ENCODE data around the gene CCL7. TPM values are rescaled to one million over a fixed set of nuclear protein-coding genes. Genes with fewer than 3 reads are reported as not detected.

CCL7 gene
- total RNA-seq, 1 donor from 2014 or later: 2.6 TPM

Other genes starting within 250 kb of the CCL7 start
- 27.7 TPM for gene CCL2, start 14.9 kb upstream of the CCL7 start, total RNA-seq (ENCODE audit: insufficient read depth, low replicate concordance)
- 1.2 TPM for gene CCL11, start 15.5 kb downstream of the CCL7 start, total RNA-seq (ENCODE audit: insufficient read depth, low replicate concordance)
- 2.9 TPM for gene CCL8, start 49.2 kb downstream of the CCL7 start, total RNA-seq (ENCODE audit: insufficient read depth, low replicate concordance)
- gene CCL13, start 86.3 kb downstream of the CCL7 start, total RNA-seq (ENCODE audit: insufficient read depth, low replicate concordance): not detected
- gene CCL1, start 93.0 kb downstream of the CCL7 start, total RNA-seq (ENCODE audit: insufficient read depth, low replicate concordance): not detected

Measured in umbilical cord (tissue), 1 donor.